A549 (cell line): ENCODE results near the gene ANKRD33B. TPM values are rescaled to one million over a fixed set of nuclear protein-coding genes. Genes with fewer than 3 reads are reported as not detected.

ENCODE experiments used
- ATAC-seq, 2 experiments: fragments of 200-7000 bp in 1 of 2; fragments of >200 bp in 1 of 2; cut with Nextera tagmentation in 1 of 2; cut with Tn5 transposase in 1 of 2; 3 replicates each; pipeline versions ENCODE4 v1.8.0 to v1.9.1; 2018 to 2020; ENCODE audit warnings: mild to moderate bottlenecking in 1 of 2, moderate library complexity in 1 of 2
- CTCF ChIA-PET: fragments of 300-600 bp; sonication (Branson Sonifier 250); formaldehyde crosslinking; extraction: SDS; loops from one replicate; lab custom pipeline; 2021; ENCODE audit warnings: antibody characterized with exemption, inconsistent platforms; lab: Yijun Ruan, JAX
- POLR2A ChIA-PET: fragments of 350-600 bp; formaldehyde crosslinking; extraction: SDS; loops from one replicate; lab custom pipeline; 2021; ENCODE audit warnings: antibody characterized with exemption, inconsistent platforms; lab: Yijun Ruan, JAX
- DNase-seq, 2 experiments: peaks; one replicate each; pipeline versions ENCODE4 v3.0.0 to v3.0.0-alpha.2; 2011 to 2016; ENCODE audit warnings: low read depth in 1 of 2, low spot score in 1 of 2
- FAIRE-seq: peaks from 2 replicates; lab custom pipeline; 2011; peaks lifted over from hg19 to GRCh38; lab: Jason Lieb, UNC
- H3K27ac ChIP-seq, 2 experiments: fragments of >200 bp; sonication (Bioruptor Twin); formaldehyde crosslinking; 3 replicates each; pipeline ENCODE4 v1.5.1; 2016 to 2017
- H3K4me1 ChIP-seq: fragments of >200 bp; sonication (Bioruptor Twin); formaldehyde crosslinking; 3 replicates; pipeline ENCODE4 v1.6.1; 2016
- H3K4me2 ChIP-seq: fragments of >200 bp; sonication (Bioruptor Twin); formaldehyde crosslinking; 3 replicates; pipeline ENCODE4 v1.6.1; 2016
- H3K4me3 ChIP-seq: fragments of >200 bp; sonication (Bioruptor Twin); formaldehyde crosslinking; 3 replicates; pipeline ENCODE4 v1.5.1; 2016
- H3K9me3 ChIP-seq: fragments of >200 bp; sonication (Bioruptor Twin); formaldehyde crosslinking; 3 replicates; pipeline ENCODE4 v1.6.1; 2016
- CTCF ChIP-seq: fragments of >200 bp; sonication (Bioruptor Twin); formaldehyde crosslinking; IDR thresholded peaks from 3 replicates; pipeline ENCODE4 v1.5.1; 2016
- E2F6 ChIP-seq: IDR thresholded peaks from 2 replicates; pipeline ENCODE4 v1.6.1; 2012; ENCODE audit warnings: low read depth, borderline replicate concordance
- EHF ChIP-seq: fragments of 250-450 bp; sonication (Bioruptor Pico); IDR thresholded peaks from 2 replicates; pipeline ENCODE4 v1.5.0; 2020; ENCODE audit warnings: mild to moderate bottlenecking
- ELK1 ChIP-seq: fragments of 150-350 bp; IDR thresholded peaks from 2 replicates; pipeline ENCODE4 v1.6.1; 2014; ENCODE audit warnings: low read depth, mild to moderate bottlenecking, low read length
- EP300 ChIP-seq, 2 experiments: fragments of >200 bp; sonication (Bioruptor Twin); formaldehyde crosslinking; IDR thresholded peaks; 2 replicates in 1 of 2; 3 replicates in 1 of 2; pipeline ENCODE4 v1.6.1; 2016 to 2017
- FOSB ChIP-seq: fragments of 250-450 bp; sonication (Bioruptor Pico); IDR thresholded peaks from 2 replicates; pipeline ENCODE4 v1.5.0; 2020; ENCODE audit warnings: mild to moderate bottlenecking, moderate library complexity
- FOXS1 ChIP-seq: fragments of 250-450 bp; sonication (Bioruptor Pico); IDR thresholded peaks from 2 replicates; pipeline ENCODE4 v1.5.0; 2020; ENCODE audit warnings: mild to moderate bottlenecking, moderate library complexity
- GATA3 ChIP-seq: IDR thresholded peaks from 2 replicates; pipeline ENCODE4 v1.6.1; 2012; ENCODE audit warnings: borderline replicate concordance
- HES2 ChIP-seq: fragments of >200 bp; sonication (Bioruptor Twin); formaldehyde crosslinking; IDR thresholded peaks from 2 replicates; pipeline ENCODE4 v1.6.1; 2016
- HEYL ChIP-seq: fragments of 250-450 bp; sonication (Bioruptor Pico); IDR thresholded peaks from 2 replicates; pipeline ENCODE4 v1.8.0; 2021; ENCODE audit warnings: mild to moderate bottlenecking, moderate library complexity
- HOXA7 ChIP-seq: fragments of 250-450 bp; sonication (Bioruptor Pico); IDR thresholded peaks from 2 replicates; pipeline ENCODE4 v1.5.0; 2020; ENCODE audit warnings: mild to moderate bottlenecking, moderate library complexity
- JUNB ChIP-seq: fragments of >200 bp; sonication (Bioruptor Twin); formaldehyde crosslinking; IDR thresholded peaks from 2 replicates; pipeline ENCODE4 v1.6.1; 2016
- KDM1A ChIP-seq: fragments of 200-600 bp; sonication (generic); IDR thresholded peaks from 2 replicates; pipeline ENCODE4 v1.6.1; 2016; ENCODE audit warnings: low read depth, mild to moderate bottlenecking
- MAZ ChIP-seq: fragments of 150-350 bp; IDR thresholded peaks from 2 replicates; pipeline ENCODE4 v1.6.1; 2014; ENCODE audit warnings: antibody characterized with exemption, low read depth, low read length, borderline replicate concordance
- RARB ChIP-seq: fragments of 250-450 bp; sonication (Bioruptor Pico); IDR thresholded peaks from 2 replicates; pipeline ENCODE4 v1.8.0; 2021; ENCODE audit warnings: mild to moderate bottlenecking, moderate library complexity
- RCOR1 ChIP-seq: fragments of 150-350 bp; IDR thresholded peaks from 2 replicates; pipeline ENCODE4 v1.6.1; 2014; ENCODE audit warnings: antibody characterized with exemption, low read length, low read depth
- REST ChIP-seq: fragments of 200-600 bp; sonication (generic); IDR thresholded peaks from 2 replicates; pipeline ENCODE4 v1.6.1; 2016; ENCODE audit warnings: antibody characterized with exemption, mild to moderate bottlenecking, moderate library complexity
- RFX5 ChIP-seq: fragments of 450-650 bp; IDR thresholded peaks from 2 replicates; pipeline ENCODE4 v1.7.1; 2014; ENCODE audit warnings: antibody characterized with exemption, mild to moderate bottlenecking, moderate library complexity
- SMC3 ChIP-seq: fragments of >200 bp; sonication (Bioruptor Twin); formaldehyde crosslinking; IDR thresholded peaks from 3 replicates; pipeline ENCODE4 v1.6.1; 2018; ENCODE audit warnings: inconsistent platforms
- USF2 ChIP-seq: fragments of 450-650 bp; IDR thresholded peaks from 2 replicates; pipeline ENCODE4 v1.6.1; 2014; ENCODE audit warnings: antibody characterized with exemption
- WGBS: methylation state at CpG from one replicate; pipeline ENCODE4 v1.1.6; 2017; ENCODE audit errors: missing lambda C conversion rate; 5-methylcytosine and 5-hydroxymethylcytosine counted together
- polyA plus RNA-seq, 4 experiments: library from polyadenylated mRNA; depleted of rRNA in 3 of 4; stranded (reverse); fragments of >200 nt; fragmentation: RNase III in 1 of 4; extraction: RNeasy Plus Mini Kit Qiagen cat#74134 plus additional on column Dnase treatment in 1 of 4; gene quantifications; 2 replicates in 3 of 4; 3 replicates in 1 of 4; pipeline ENCODE4 v1.2.3, GENCODE V29; 2011 to 2017

ANKRD33B gene
- polyA plus RNA-seq, 2 of the 4 experiments (the other 2 are of a cell fraction): 4.0 to 6.9 TPM

GRCh38 chr5:10648806-10649665, 85.2 kb downstream of the ANKRD33B start (continued):
- no peak for TF ChIP-seq USF2
- no peak for TF ChIP-seq HES2
- TF ChIP-seq KDM1A: no peak
- TF ChIP-seq CTCF: no peak
- TF ChIP-seq JUNB: no peak

GRCh38 chr5:10649666-10650380, 86.0 kb downstream of the ANKRD33B start:
- Histone ChIP-seq H3K9me3 (no peaks in the 10 kb centered on the region), H3K27ac (no peak overlapping the region), H3K4me3 (no peak overlapping the region), H3K4me1 (no peaks in the 10 kb centered on the region), H3K4me2 (no peak overlapping the region)
- 94% methylated on average over 52 of the region's 68 CpGs for WGBS
- CTCF ChIA-PET: no interaction called here
- no peak for FAIRE-seq
- TF ChIP-seq E2F6 (no peak), REST (peak; percentile 66; the same call in 1 of the 2 replicates)
- no peak for DNase-seq
- POLR2A ChIA-PET: no interaction called here
- ATAC-seq: no peak

- Histone ChIP-seq H3K9me3 (no peaks in the 10 kb centered on the region), H3K27ac (no peak overlapping the region), H3K4me1 (no peaks in the 10 kb centered on the region), H3K4me2 (no peak overlapping the region), H3K4me3 (no peak overlapping the region)
- WGBS: 94% methylated on average over 12 of the region's 13 CpGs
- TF ChIP-seq ELK1 (no peak), MAZ (no peak), EHF (no peak), RFX5 (no peak), FOXS1 (CRISPR knock-in tag) (no peak), USF2 (no peak), RCOR1 (no peak), HEYL (CRISPR knock-in tag) (no peak), RARB (CRISPR knock-in tag) (no peak), SMC3 (no peak), GATA3 (no peak), FOSB (CRISPR knock-in tag) (no peak), HOXA7 (no peak), EP300 (IDR thresholded peaks at IDR 0.05) (no peak)
- no peak for DNase-seq
- CTCF ChIA-PET: interaction anchor here (0.8 to 1.2 kb wide), 2 partner anchors 24 to 199 kb away, joined by 3 to 6 read pairs; no protein-coding TSS in a partner anchor
- no peak for FAIRE-seq
- POLR2A ChIA-PET: no interaction called here
- no peak for ATAC-seq
Observed at GRCh38 chr5:10652151-10652550, 88.3 kb downstream of the ANKRD33B start.
